GM23248 (cell line): ENCODE data around the gene FAM216B. TPM values are rescaled to one million over a fixed set of nuclear protein-coding genes. Genes with fewer than 3 reads are reported as not detected.
"Not testable (repeated sequence)": the region's sequence is repeated elsewhere in the genome, so short reads cannot be mapped to it uniquely, and the experiment has no call there.

Experiments
- DNase-seq: peaks from one replicate; pipeline ENCODE4 v3.0.0-alpha.2; 2015
- H2AFZ ChIP-seq: fragments of 200-600 bp; sonication (generic); 2 replicates; pipeline ENCODE4 v1.6.1; 2016; ENCODE audit warnings: antibody characterized with exemption
- H3F3A ChIP-seq: fragments of 200-600 bp; sonication (generic); 2 replicates; pipeline ENCODE4 v1.6.1; 2016; ENCODE audit warnings: mild to moderate bottlenecking, antibody characterized with exemption, mixed run types; ENCODE audit not compliant: insufficient read depth
- H3K27ac ChIP-seq: fragments of 200-600 bp; sonication (generic); 2 replicates; pipeline ENCODE4 v1.5.1; 2016; ENCODE audit warnings: mild to moderate bottlenecking
- H3K27me3 ChIP-seq: fragments of 200-600 bp; sonication (generic); replicated peaks from 2 replicates; pipeline ENCODE4 v1.6.1; 2016; ENCODE audit warnings: mild to moderate bottlenecking; ENCODE audit not compliant: insufficient read depth
- H3K36me3 ChIP-seq: fragments of 200-600 bp; sonication (generic); 2 replicates; pipeline ENCODE4 v1.6.1; 2016; ENCODE audit warnings: low read depth, mild to moderate bottlenecking
- H3K4me1 ChIP-seq: fragments of 200-600 bp; sonication (generic); 2 replicates; pipeline ENCODE4 v1.6.1; 2016; ENCODE audit warnings: mild to moderate bottlenecking; ENCODE audit not compliant: insufficient read depth
- H3K4me2 ChIP-seq: fragments of 200-600 bp; sonication (generic); one replicate; pipeline ENCODE4 v1.6.1; 2016; ENCODE audit warnings: mild to moderate bottlenecking; ENCODE audit not compliant: unreplicated experiment
- H3K4me3 ChIP-seq: fragments of 200-600 bp; sonication (generic); 2 replicates; pipeline ENCODE4 v1.5.1; 2016; ENCODE audit warnings: mild to moderate bottlenecking
- H3K79me2 ChIP-seq: fragments of 200-600 bp; sonication (generic); 2 replicates; pipeline ENCODE4 v1.6.1; 2016; ENCODE audit warnings: mild to moderate bottlenecking; ENCODE audit not compliant: insufficient read depth
- H3K9ac ChIP-seq: fragments of 200-600 bp; sonication (generic); 2 replicates; pipeline ENCODE4 v1.6.1; 2016; ENCODE audit warnings: mild to moderate bottlenecking
- H3K9me2 ChIP-seq: fragments of 200-600 bp; sonication (generic); 2 replicates; pipeline ENCODE4 v1.6.1; 2016; ENCODE audit warnings: mixed run types, mild to moderate bottlenecking, moderate library complexity; ENCODE audit not compliant: insufficient read depth
- H3K9me3 ChIP-seq: fragments of 200-600 bp; sonication (generic); one replicate; pipeline ENCODE4 v1.6.1; 2017; ENCODE audit warnings: low read depth
- H4K20me1 ChIP-seq: fragments of 200-600 bp; sonication (generic); 2 replicates; pipeline ENCODE4 v1.6.0; 2016; ENCODE audit not compliant: insufficient read depth
- EZH2 ChIP-seq: fragments of 200-600 bp; sonication (generic); IDR thresholded peaks from 2 replicates; pipeline ENCODE4 v1.6.1; 2018; ENCODE audit warnings: antibody characterized with exemption, mild to moderate bottlenecking; ENCODE audit not compliant: insufficient read depth, poor library complexity, severe bottlenecking
- EZH2phosphoT487 ChIP-seq: fragments of 200-600 bp; sonication (generic); IDR thresholded peaks from 2 replicates; pipeline ENCODE4 v1.6.1; 2018; ENCODE audit warnings: antibody characterized with exemption, moderate library complexity, mild to moderate bottlenecking, low read depth; ENCODE audit not compliant: insufficient read depth
- WGBS, 2 experiments: methylation state at CpG; one replicate each; pipeline ENCODE4 v1.1.6; 2015 to 2017; ENCODE audit warnings: low lambda C conversion rate in 2 of 2, low coverage in 1 of 2; ENCODE audit errors: missing lambda C conversion rate in 2 of 2; 5-methylcytosine and 5-hydroxymethylcytosine counted together
- in situ Hi-C: fragments of 300-500 bp; cut with MboI; formaldehyde crosslinking; loops from 2 replicates; pipeline ENCODE4 v1.15.0; 2020
- polyA plus RNA-seq: library from polyadenylated mRNA; unstranded; fragments of >200 nt; fragmentation: Nextera tagmentation; extraction: Ambion mirVana; gene quantifications from 2 replicates; pipeline ENCODE4 v1.2.1, GENCODE V29; 2016
- total RNA-seq: library from RNA; depleted of rRNA; stranded (reverse); fragments of >200 nt; shearing (Covaris generic); gene quantifications from 2 replicates; pipeline ENCODE4 v1.2.3, GENCODE V29; 2014

FAM216B gene
- total and polyA plus RNA-seq, 2 experiments from 2014 or later: not detected

- 56 to 59% methylated on average over 5 of the region's 5 CpGs for WGBS, 2 experiments
- no peak overlapping the region for H2AFZ ChIP-seq
- DNase-seq: peak; percentile 34
- no peaks in the 10 kb centered on the region for H3K9me3 ChIP-seq
- peaks cover 14% of the 10 kb centered on the region; the same call in 1 of the 2 replicates for H3K4me1 ChIP-seq
- no peak overlapping the region for H3K4me3 ChIP-seq
- no peaks in the 10 kb centered on the region for H3K27me3 ChIP-seq
- H3F3A ChIP-seq: peaks cover 12% of the 10 kb centered on the region; the same call in 1 of the 2 replicates
- no peaks in the 10 kb centered on the region for H3K79me2 ChIP-seq
- no peak for TF ChIP-seq EZH2
- TF ChIP-seq EZH2phosphoT487: no peak
- H3K27ac ChIP-seq: no peak overlapping the region
- H4K20me1 ChIP-seq: no peaks in the 10 kb centered on the region
- no peak overlapping the region for H3K9ac ChIP-seq
- in situ Hi-C loops: no loop called here
- H3K4me2 ChIP-seq: peak overlapping the region; percentile 6
- no peaks in the 10 kb centered on the region for H3K9me2 ChIP-seq
- no peaks in the 10 kb centered on the region for H3K36me3 ChIP-seq
These were observed 27.1 kb downstream of the FAM216B start for GRCh38 chr13:42808341-42808940.

- no peaks in the 10 kb centered on the region for H3K27me3 ChIP-seq
- H3K27ac ChIP-seq: no peak overlapping the region
- 24% methylated on average over 5 of the region's 5 CpGs for WGBS, 2 experiments
- no peak overlapping the region for H3K4me3 ChIP-seq
- H3K9me2 ChIP-seq: no peaks in the 10 kb centered on the region
- peaks cover 27% of the 10 kb centered on the region for H3K4me1 ChIP-seq
- H3K79me2 ChIP-seq: no peaks in the 10 kb centered on the region
- H3K36me3 ChIP-seq: no peaks in the 10 kb centered on the region
- H3K4me2 ChIP-seq: no peak overlapping the region
- no peak overlapping the region for H3K9ac ChIP-seq
- no peaks in the 10 kb centered on the region for H4K20me1 ChIP-seq
- in situ Hi-C loops: no loop called here
- no peak overlapping the region for H2AFZ ChIP-seq
- DNase-seq: peak; percentile 70
- H3K9me3 ChIP-seq: no peaks in the 10 kb centered on the region
- H3F3A ChIP-seq: peaks cover 16% of the 10 kb centered on the region; the same call in 1 of the 2 replicates
- no peak for TF ChIP-seq EZH2phosphoT487
- TF ChIP-seq EZH2: no peak
These were observed 30.9 kb downstream of the FAM216B start for GRCh38 chr13:42812316-42812715.

- H3K79me2 ChIP-seq: no peaks in the 10 kb centered on the region
- H3K27me3 ChIP-seq: no peaks in the 10 kb centered on the region
- H4K20me1 ChIP-seq: no peaks in the 10 kb centered on the region
- TF ChIP-seq EZH2phosphoT487: no peak
- no peak for TF ChIP-seq EZH2
- DNase-seq: peak; percentile 89
- H3K4me1 ChIP-seq: peaks cover 26% of the 10 kb centered on the region
- in situ Hi-C loops: no loop called here
- H3K9me3 ChIP-seq: no peaks in the 10 kb centered on the region
- H3K4me3 ChIP-seq: no peak overlapping the region
- H3K4me2 ChIP-seq: peak overlapping the region; percentile 28
- no peak overlapping the region for H2AFZ ChIP-seq
- peaks cover 17% of the 10 kb centered on the region for H3F3A ChIP-seq
- no peaks in the 10 kb centered on the region for H3K36me3 ChIP-seq
- H3K9me2 ChIP-seq: no peaks in the 10 kb centered on the region
- no peak overlapping the region for H3K9ac ChIP-seq
- H3K27ac ChIP-seq: peak overlapping the region; percentile 20
These were observed 33.5 kb downstream of the FAM216B start for GRCh38 chr13:42814868-42815267.

- peaks cover 34% of the 10 kb centered on the region for H3K4me1 ChIP-seq
- in situ Hi-C loops: no loop called here
- H3K36me3 ChIP-seq: no peaks in the 10 kb centered on the region
- no peaks in the 10 kb centered on the region for H3K9me2 ChIP-seq
- H2AFZ ChIP-seq: no peak overlapping the region
- H3K4me3 ChIP-seq: no peak overlapping the region
- peaks cover 26% of the 10 kb centered on the region for H3F3A ChIP-seq
- no peak for DNase-seq
- no peak overlapping the region for H3K4me2 ChIP-seq
- WGBS, 2 experiments: 43 to 50% methylated on average over 3 of the region's 3 CpGs
- no peaks in the 10 kb centered on the region for H3K27me3 ChIP-seq
- H3K9me3 ChIP-seq: no peaks in the 10 kb centered on the region
- no peak overlapping the region for H3K9ac ChIP-seq
- no peaks in the 10 kb centered on the region for H4K20me1 ChIP-seq
- TF ChIP-seq EZH2 (no peak), EZH2phosphoT487 (no peak)
- no peaks in the 10 kb centered on the region for H3K79me2 ChIP-seq
- H3K27ac ChIP-seq: no peak overlapping the region
These were observed 34.3 kb downstream of the FAM216B start for GRCh38 chr13:42815681-42816080.

- no peak overlapping the region for H2AFZ ChIP-seq
- no peaks in the 10 kb centered on the region for H3K79me2 ChIP-seq
- H3K27me3 ChIP-seq: no peaks in the 10 kb centered on the region
- no peak overlapping the region for H3K9ac ChIP-seq
- H3K9me2 ChIP-seq: no peaks in the 10 kb centered on the region
- no peaks in the 10 kb centered on the region for H4K20me1 ChIP-seq
- H3K27ac ChIP-seq: no peak overlapping the region
- no peaks in the 10 kb centered on the region for H3K9me3 ChIP-seq
- no peak for TF ChIP-seq EZH2
- no peak for TF ChIP-seq EZH2phosphoT487
- H3F3A ChIP-seq: peaks cover 27% of the 10 kb centered on the region
- H3K4me3 ChIP-seq: no peak overlapping the region
- in situ Hi-C loops: no loop called here
- H3K4me1 ChIP-seq: peaks cover 43% of the 10 kb centered on the region
- no peaks in the 10 kb centered on the region for H3K36me3 ChIP-seq
- no peak for DNase-seq
- WGBS, 2 experiments: 97 to 100% methylated on average over 2 of the region's 2 CpGs
- H3K4me2 ChIP-seq: no peak overlapping the region
These were observed 35.2 kb downstream of the FAM216B start for GRCh38 chr13:42816538-42816937.

- H3K27me3 ChIP-seq: not testable (repeated sequence)
These were observed 38.3 kb downstream of the FAM216B start for GRCh38 chr13:42819687-42820086.

More at GRCh38 chr13:42819687-42820086, 38.3 kb downstream of the FAM216B start:
- H4K20me1 ChIP-seq, H3K4me3 ChIP-seq, H3K9ac ChIP-seq, H3K36me3 ChIP-seq, H3K9me2 ChIP-seq, in situ Hi-C loops, H3K79me2 ChIP-seq, H3K9me3 ChIP-seq, DNase-seq, H2AFZ ChIP-seq: not testable (repeated sequence)
- Histone ChIP-seq H3K4me2 (peak overlapping the region; percentile 52), H3K27ac (0 out of 2 replicates have a peak overlapping the region, but pooled peaks have one; percentile 72), H3F3A (peaks cover 19% of the 10 kb centered on the region), H3K4me1 (peaks cover 40% of the 10 kb centered on the region)
- WGBS, 2 experiments: 72 to 89% methylated on average over 1 of the region's 1 CpG
